Measurements from ENCODE around the gene TMEM132D. TPM values are rescaled to one million over a fixed set of nuclear protein-coding genes. Genes with fewer than 3 reads are reported as not detected.

The TMEM132D gene
- total RNA-seq, 1 donor from 2014 or later, result 1.1 TPM

GRCh38 chr12:129558036-129558435 is 345.8 kb downstream of the TMEM132D start:
- Mint-ChIP-seq H3K27me3 (ENCODE audit: insufficient read depth, low read depth) (no peaks in the 10 kb centered on the region), H3K27ac (no peak overlapping the region), H3K9me3 (peaks cover 22% of the 10 kb centered on the region), H3K4me1 (no peaks in the 10 kb centered on the region), H3K36me3 (peaks cover 5% of the 10 kb centered on the region), H3K4me3 (no peak overlapping the region)
- no peak overlapping the region for H3K27ac ChIP-seq
- H2AFZ ChIP-seq (replicated peaks), result no peak overlapping the region
- no peak overlapping the region for H3K9ac ChIP-seq
- no peaks in the 10 kb centered on the region for H3F3A ChIP-seq (ENCODE audit: low read depth)
- no peak overlapping the region for H3K4me2 ChIP-seq
- H4K20me1 ChIP-seq (ENCODE audit: low read depth), result no peaks in the 10 kb centered on the region
- no peaks in the 10 kb centered on the region for H3K36me3 ChIP-seq
- no peaks in the 10 kb centered on the region for H3K9me3 ChIP-seq (ENCODE audit: low read depth)
- DNase-seq (ENCODE audit: low spot score), result no peak
- H3K79me2 ChIP-seq (ENCODE audit: low read depth), result no peaks in the 10 kb centered on the region
- H3K4me1 ChIP-seq, result no peaks in the 10 kb centered on the region
- H3K27me3 ChIP-seq, result no peaks in the 10 kb centered on the region
- H3K4me3 ChIP-seq, result no peak overlapping the region
- TF ChIP-seq CTCF (IDR thresholded peaks at IDR 0.05) (no peak), EZH2phosphoT487 (IDR thresholded peaks at IDR 0.05) (no peak), EZH2 (IDR thresholded peaks at IDR 0.05) (no peak)

GRCh38 chr12:129556082-129556481 is 347.7 kb downstream of the TMEM132D start:
- no peak overlapping the region for H3K27ac Mint-ChIP-seq
- no peaks in the 10 kb centered on the region for H3K27me3 ChIP-seq
- H3K27ac ChIP-seq, result no peak overlapping the region
- H3K36me3 ChIP-seq, result no peaks in the 10 kb centered on the region
- peaks cover 5% of the 10 kb centered on the region for H3K36me3 Mint-ChIP-seq
- H2AFZ ChIP-seq (replicated peaks), result no peak overlapping the region
- no peak for DNase-seq (ENCODE audit: low spot score)
- H3K9ac ChIP-seq, result no peak overlapping the region
- H3K4me2 ChIP-seq, result no peak overlapping the region
- no peaks in the 10 kb centered on the region for H3F3A ChIP-seq (ENCODE audit: low read depth)
- peaks cover 22% of the 10 kb centered on the region for H3K9me3 Mint-ChIP-seq
- no peaks in the 10 kb centered on the region for H3K9me3 ChIP-seq (ENCODE audit: low read depth)
- H3K4me1 Mint-ChIP-seq, result no peaks in the 10 kb centered on the region
- H3K4me3 ChIP-seq, result no peak overlapping the region
- no peak overlapping the region for H3K4me3 Mint-ChIP-seq
- H4K20me1 ChIP-seq (ENCODE audit: low read depth), result no peaks in the 10 kb centered on the region
- TF ChIP-seq EZH2 (IDR thresholded peaks at IDR 0.05), result no peak
- TF ChIP-seq EZH2phosphoT487 (IDR thresholded peaks at IDR 0.05), result no peak
- TF ChIP-seq CTCF (IDR thresholded peaks at IDR 0.05), result no peak
- H3K4me1 ChIP-seq, result no peaks in the 10 kb centered on the region
- H3K79me2 ChIP-seq (ENCODE audit: low read depth), result no peaks in the 10 kb centered on the region
- no peaks in the 10 kb centered on the region for H3K27me3 Mint-ChIP-seq (ENCODE audit: insufficient read depth, low read depth)

- no peaks in the 10 kb centered on the region for H3K27me3 ChIP-seq
- H3F3A ChIP-seq (ENCODE audit: low read depth), result no peaks in the 10 kb centered on the region
- H3K36me3 Mint-ChIP-seq, result peaks cover 7% of the 10 kb centered on the region
- peaks cover 2% of the 10 kb centered on the region for H3K4me1 Mint-ChIP-seq
- H3K9me3 ChIP-seq (ENCODE audit: low read depth), result no peaks in the 10 kb centered on the region
- H3K36me3 ChIP-seq, result no peaks in the 10 kb centered on the region
- no peak overlapping the region for H3K4me2 ChIP-seq
- no peak for DNase-seq (ENCODE audit: low spot score)
- no peak overlapping the region for H3K4me3 Mint-ChIP-seq
- TF ChIP-seq CTCF (IDR thresholded peaks at IDR 0.05) (no peak), EZH2 (IDR thresholded peaks at IDR 0.05) (no peak), EZH2phosphoT487 (IDR thresholded peaks at IDR 0.05) (no peak)
- H4K20me1 ChIP-seq (ENCODE audit: low read depth), result no peaks in the 10 kb centered on the region
- no peak overlapping the region for H3K4me3 ChIP-seq
- no peak overlapping the region for H3K27ac ChIP-seq
- no peak overlapping the region for H3K9ac ChIP-seq
- H3K79me2 ChIP-seq (ENCODE audit: low read depth), result no peaks in the 10 kb centered on the region
- peaks cover 2% of the 10 kb centered on the region for H3K27me3 Mint-ChIP-seq (ENCODE audit: insufficient read depth, low read depth)
- no peaks in the 10 kb centered on the region for H3K4me1 ChIP-seq
- no peak overlapping the region for H3K27ac Mint-ChIP-seq
- H2AFZ ChIP-seq (replicated peaks), result no peak overlapping the region
- H3K9me3 Mint-ChIP-seq, result peaks cover 15% of the 10 kb centered on the region
Measured at GRCh38 chr12:129552996-129553750, 350.7 kb downstream of the TMEM132D start.
